ACC112 (cell line): ENCODE measurements around the gene DNAH2.

ENCODE experiments used
- H2AFZ ChIP-seq: fragments of 200-600 bp; sonication (generic); one replicate; pipeline ENCODE4 v1.6.0; 2017; ENCODE audit warnings: antibody characterized with exemption, low read length; ENCODE audit not compliant: unreplicated experiment
- H3K27ac ChIP-seq: fragments of 200-600 bp; sonication (generic); 2 replicates; pipeline ENCODE4 v1.5.1; 2014; ENCODE audit warnings: low read depth, mild to moderate bottlenecking, antibody characterized with exemption, low read length, moderate library complexity
- H3K27me3 ChIP-seq: fragments of 200-600 bp; sonication (generic); 2 replicates; pipeline ENCODE4 v1.6.1; 2014; ENCODE audit warnings: mild to moderate bottlenecking, antibody characterized with exemption, low read length, moderate library complexity, mixed read lengths; ENCODE audit not compliant: insufficient read depth
- H3K36me3 ChIP-seq: fragments of 200-600 bp; sonication (generic); 2 replicates; pipeline ENCODE4 v1.6.1; 2016; ENCODE audit warnings: mild to moderate bottlenecking, antibody characterized with exemption, low read length, moderate library complexity, mixed read lengths; ENCODE audit not compliant: insufficient read depth
- H3K4me1 ChIP-seq: fragments of 200-600 bp; sonication (generic); one replicate; pipeline ENCODE4 v1.6.1; 2016; ENCODE audit warnings: low read length, mixed read lengths; ENCODE audit not compliant: insufficient read depth, unreplicated experiment, control insufficient read depth
- H3K4me3 ChIP-seq: fragments of 200-600 bp; sonication (generic); 2 replicates; pipeline ENCODE4 v1.5.1; 2014; ENCODE audit warnings: mild to moderate bottlenecking, low read depth, low read length
- H3K79me2 ChIP-seq: fragments of 200-600 bp; sonication (generic); one replicate; pipeline ENCODE4 v1.6.0; 2016; ENCODE audit warnings: low read length; ENCODE audit not compliant: control insufficient read depth, unreplicated experiment, insufficient read depth

The DNAH2 gene, protein sequence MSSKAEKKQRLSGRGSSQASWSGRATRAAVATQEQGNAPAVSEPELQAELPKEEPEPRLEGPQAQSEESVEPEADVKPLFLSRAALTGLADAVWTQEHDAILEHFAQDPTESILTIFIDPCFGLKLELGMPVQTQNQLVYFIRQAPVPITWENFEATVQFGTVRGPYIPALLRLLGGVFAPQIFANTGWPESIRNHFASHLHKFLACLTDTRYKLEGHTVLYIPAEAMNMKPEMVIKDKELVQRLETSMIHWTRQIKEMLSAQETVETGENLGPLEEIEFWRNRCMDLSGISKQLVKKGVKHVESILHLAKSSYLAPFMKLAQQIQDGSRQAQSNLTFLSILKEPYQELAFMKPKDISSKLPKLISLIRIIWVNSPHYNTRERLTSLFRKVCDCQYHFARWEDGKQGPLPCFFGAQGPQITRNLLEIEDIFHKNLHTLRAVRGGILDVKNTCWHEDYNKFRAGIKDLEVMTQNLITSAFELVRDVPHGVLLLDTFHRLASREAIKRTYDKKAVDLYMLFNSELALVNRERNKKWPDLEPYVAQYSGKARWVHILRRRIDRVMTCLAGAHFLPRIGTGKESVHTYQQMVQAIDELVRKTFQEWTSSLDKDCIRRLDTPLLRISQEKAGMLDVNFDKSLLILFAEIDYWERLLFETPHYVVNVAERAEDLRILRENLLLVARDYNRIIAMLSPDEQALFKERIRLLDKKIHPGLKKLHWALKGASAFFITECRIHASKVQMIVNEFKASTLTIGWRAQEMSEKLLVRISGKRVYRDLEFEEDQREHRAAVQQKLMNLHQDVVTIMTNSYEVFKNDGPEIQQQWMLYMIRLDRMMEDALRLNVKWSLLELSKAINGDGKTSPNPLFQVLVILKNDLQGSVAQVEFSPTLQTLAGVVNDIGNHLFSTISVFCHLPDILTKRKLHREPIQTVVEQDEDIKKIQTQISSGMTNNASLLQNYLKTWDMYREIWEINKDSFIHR (N-terminal part only)

DNA sequence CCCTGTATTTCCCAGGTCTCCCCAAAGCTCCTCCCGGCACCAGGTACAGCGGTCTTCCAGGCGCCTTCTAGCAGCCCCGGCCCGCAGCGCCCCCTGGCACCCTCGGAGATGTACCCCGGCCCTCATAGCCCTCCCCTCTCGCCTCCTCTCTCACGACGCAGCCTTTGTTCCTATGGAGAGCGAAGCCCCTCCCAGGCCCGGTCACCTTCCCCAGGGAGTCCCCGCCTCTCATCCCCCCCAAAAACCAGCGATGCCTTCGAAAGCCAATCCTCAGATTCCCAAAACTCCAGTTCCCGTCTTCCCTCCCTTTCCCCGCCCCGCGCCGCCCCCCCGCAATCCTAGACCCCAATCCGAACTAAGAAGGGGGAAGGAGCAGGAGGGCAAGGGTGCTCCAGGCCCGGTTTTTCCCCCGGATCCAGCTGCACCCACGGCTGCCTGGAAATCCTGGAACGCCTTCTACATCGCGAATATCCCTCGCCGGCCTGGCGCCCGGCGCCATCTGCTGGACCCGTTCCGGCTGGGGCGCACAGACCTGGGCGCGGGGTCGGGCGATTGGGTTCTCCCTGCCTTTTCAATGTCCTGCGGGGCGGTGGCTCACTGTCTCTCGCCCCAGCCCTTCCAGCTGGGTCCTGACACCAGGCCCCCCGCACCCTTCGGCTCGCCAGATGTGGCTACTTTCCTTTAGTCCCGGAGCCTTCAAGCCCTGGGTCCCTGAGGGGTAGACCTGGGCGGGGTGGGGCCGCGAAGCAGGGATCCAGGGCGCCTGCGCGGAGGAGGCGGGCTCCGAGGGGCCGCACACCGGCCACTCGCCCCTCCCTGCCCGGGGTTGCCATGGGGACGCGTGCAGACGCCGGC is at the start of gene DNAH2:
Gene DNAH2 (plus strand): TSS at position 844 of the 855 bp plus-strand sequence. CDS start 1,991 bp downstream, outside the sequence.
- H3K4me3 ChIP-seq: peak within 1 kb of the TSS; percentile 86
- peaks cover 31% of the 10 kb centered on the region for H3K27me3 ChIP-seq
- H3K36me3 ChIP-seq: no peaks in the 10 kb centered on the region
- no peaks in the 10 kb centered on the region for H3K4me1 ChIP-seq
- no peak within 1 kb of the TSS for H3K27ac ChIP-seq
- no peaks in the 10 kb centered on the region for H3K79me2 ChIP-seq
- peak within 1 kb of the TSS; percentile 51 for H2AFZ ChIP-seq

DNA sequence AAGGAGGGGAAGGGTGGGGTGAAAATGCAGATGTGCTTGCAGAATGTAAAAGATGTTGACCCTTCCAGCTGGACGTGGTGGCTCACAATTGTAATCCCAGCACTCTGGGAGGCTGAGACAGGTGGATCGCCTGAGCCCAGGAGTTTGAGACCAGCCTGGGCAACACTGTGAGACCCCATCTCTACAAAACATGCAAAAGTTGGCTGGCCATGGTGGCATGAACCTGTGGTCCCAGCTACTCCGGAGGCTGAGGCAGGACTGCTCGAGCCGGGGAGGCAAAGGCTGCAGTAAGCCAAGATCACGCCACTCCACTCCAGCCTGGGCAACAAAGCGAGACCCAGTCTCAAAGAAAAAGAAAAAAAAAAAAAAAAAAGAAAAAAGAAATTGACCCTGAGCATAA is 49.1 kb upstream of the DNAH2 start:
- no peak overlapping the region for H2AFZ ChIP-seq

DNA sequence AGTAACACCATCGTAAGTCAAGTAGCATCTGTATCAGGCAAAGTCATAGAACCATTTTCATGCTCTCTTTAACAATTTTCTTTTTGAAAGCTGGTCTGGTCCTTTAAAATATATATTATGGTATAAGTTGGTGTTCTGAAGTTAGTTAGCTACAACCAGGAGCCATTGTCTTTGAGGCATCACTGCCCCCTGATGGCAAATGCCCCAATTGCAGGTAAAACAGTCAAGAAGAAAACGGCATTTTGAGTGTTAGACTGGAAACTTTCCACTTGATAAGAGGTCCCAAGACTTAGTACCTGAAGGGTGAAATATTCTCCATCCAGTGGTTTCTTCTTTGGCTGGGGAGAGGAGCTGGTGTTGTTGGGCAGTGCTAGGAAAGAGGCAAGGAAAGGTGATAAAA is 44.3 kb upstream of the DNAH2 start:
- Histone ChIP-seq H3K4me1 (no peaks in the 10 kb centered on the region), H3K79me2 (no peaks in the 10 kb centered on the region), H3K27ac (no peak overlapping the region), H2AFZ (no peak overlapping the region), H3K4me3 (no peak overlapping the region), H3K36me3 (peaks cover 32% of the 10 kb centered on the region), H3K27me3 (no peaks in the 10 kb centered on the region)

More for the DNA sequence above, 49.1 kb upstream of the DNAH2 start:
- H3K79me2 ChIP-seq: no peaks in the 10 kb centered on the region
- H3K4me3 ChIP-seq: no peak overlapping the region
- H3K27ac ChIP-seq: no peak overlapping the region
- H3K4me1 ChIP-seq: no peaks in the 10 kb centered on the region
- H3K27me3 ChIP-seq: no peaks in the 10 kb centered on the region
- peaks cover 10% of the 10 kb centered on the region for H3K36me3 ChIP-seq

DNA sequence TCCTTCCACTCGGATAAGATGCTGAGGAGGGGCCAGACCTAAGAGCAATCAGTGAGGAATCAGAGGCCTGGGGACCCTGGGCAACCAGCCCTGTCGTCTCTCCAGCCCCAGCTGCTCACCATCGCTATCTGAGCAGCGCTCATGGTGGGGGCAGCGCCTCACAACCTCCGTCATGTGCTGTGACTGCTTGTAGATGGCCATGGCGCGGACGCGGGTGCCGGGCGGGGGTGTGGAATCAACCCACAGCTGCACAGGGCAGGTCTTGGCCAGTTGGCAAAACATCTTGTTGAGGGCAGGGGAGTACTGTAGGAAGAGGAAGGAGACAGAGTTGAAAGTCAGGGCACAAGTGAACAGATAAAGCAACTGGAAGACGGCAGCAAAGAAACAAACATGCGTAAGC is 42.6 kb upstream of the DNAH2 start:
- H3K79me2 ChIP-seq: no peaks in the 10 kb centered on the region
- H3K27ac ChIP-seq: no peak overlapping the region
- peaks cover 32% of the 10 kb centered on the region for H3K36me3 ChIP-seq
- no peak overlapping the region for H3K4me3 ChIP-seq
- H3K27me3 ChIP-seq: no peaks in the 10 kb centered on the region
- H2AFZ ChIP-seq: no peak overlapping the region
- H3K4me1 ChIP-seq: no peaks in the 10 kb centered on the region

DNA sequence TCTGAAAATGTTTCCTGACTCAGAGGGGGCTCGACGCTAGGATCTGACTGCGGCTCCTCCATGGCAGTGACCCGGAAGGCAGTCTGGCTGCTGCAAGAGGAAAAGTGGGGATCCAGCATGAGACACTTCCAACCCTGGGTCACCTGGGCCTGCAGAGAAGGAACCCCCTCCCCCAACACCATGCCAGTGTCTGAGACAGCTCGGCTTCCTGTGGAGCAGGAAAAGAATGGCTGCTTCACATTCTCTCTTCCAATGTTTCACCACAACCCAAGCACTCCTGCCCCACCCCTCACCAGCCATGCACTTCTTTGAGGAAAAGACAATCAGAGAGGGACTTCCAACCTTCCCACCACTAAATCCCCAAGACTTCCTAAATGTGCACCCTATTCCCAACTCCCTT is 41.0 kb upstream of the DNAH2 start:
- Histone ChIP-seq H3K4me1 (no peaks in the 10 kb centered on the region), H2AFZ (no peak overlapping the region), H3K27ac (no peak overlapping the region), H3K79me2 (no peaks in the 10 kb centered on the region), H3K4me3 (no peak overlapping the region), H3K36me3 (peaks cover 27% of the 10 kb centered on the region), H3K27me3 (no peaks in the 10 kb centered on the region)

DNA sequence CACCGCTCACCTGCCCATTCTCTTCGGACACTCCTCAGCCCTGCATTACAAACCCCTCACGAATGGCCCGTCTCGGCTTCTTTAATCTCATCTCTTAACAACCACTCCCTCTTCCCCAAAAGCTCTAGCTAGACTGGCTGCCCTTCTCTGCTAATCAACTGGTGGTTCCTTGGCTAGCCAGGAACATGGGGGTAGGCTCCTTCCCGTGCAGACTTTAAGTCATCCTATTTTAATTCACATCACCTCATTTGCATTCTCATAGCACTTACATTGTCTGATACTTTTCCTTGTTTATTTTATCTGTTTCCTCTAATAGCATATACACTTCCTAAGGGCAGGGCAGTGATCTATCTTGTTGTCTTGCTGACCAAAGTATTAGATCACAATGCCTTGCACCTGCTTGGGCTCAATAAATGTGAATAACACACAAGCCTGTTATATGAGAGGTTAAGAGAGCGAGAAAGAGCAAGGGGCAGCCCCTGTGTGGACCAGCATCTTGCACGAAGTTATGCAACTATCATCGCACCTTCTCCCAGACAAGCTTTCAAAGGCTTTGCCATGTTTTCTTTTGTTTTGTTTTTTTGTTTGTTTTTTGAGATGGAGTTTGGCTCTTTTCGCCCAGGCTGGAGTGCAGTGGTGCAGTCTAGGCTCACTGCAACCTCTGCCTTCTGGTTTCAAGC is 40.0 kb upstream of the DNAH2 start:
- Histone ChIP-seq H3K4me3 (no peak overlapping the region), H3K79me2 (peaks cover 3% of the 10 kb centered on the region), H3K27ac (no peak overlapping the region), H2AFZ (no peak overlapping the region), H3K36me3 (peaks cover 27% of the 10 kb centered on the region), H3K4me1 (no peaks in the 10 kb centered on the region), H3K27me3 (no peaks in the 10 kb centered on the region)

DNA sequence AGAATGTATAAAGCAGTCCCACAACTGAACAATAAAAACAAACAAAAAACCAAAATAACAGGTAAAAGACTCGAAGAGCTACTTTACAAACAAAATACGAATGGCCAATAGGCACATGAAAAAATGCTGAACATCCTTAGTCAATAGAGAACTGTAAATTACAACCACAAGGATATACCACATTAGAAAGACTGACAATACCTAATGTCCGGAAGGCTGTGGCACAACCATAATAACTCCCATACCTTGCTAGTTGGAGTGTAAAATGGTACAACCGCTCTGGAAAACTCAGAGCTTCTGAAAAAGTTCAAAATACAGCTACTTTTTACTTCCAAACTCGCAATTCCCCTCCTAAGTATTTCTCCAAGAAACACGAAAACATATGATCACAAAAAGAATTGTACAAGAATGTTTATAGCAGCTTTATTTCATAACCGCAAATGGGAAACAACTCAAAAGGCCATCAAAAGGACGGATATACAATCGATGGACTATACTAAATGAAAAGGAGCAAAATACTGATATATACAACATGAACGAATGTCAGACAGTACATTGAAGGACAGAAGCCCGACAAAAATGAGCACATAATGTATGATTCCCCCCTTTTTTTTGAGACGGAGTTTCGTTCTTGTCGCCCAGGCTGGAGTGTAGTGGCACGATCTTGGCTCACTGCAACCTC is 32.6 kb upstream of the DNAH2 start:
- Histone ChIP-seq H3K79me2 (peaks cover 51% of the 10 kb centered on the region), H3K4me3 (peak overlapping the region; percentile 90), H3K4me1 (peaks cover 16% of the 10 kb centered on the region), H3K27ac (peak overlapping the region; percentile 98), H3K27me3 (no peaks in the 10 kb centered on the region), H3K36me3 (no peaks in the 10 kb centered on the region), H2AFZ (peak overlapping the region; percentile 16)

DNA sequence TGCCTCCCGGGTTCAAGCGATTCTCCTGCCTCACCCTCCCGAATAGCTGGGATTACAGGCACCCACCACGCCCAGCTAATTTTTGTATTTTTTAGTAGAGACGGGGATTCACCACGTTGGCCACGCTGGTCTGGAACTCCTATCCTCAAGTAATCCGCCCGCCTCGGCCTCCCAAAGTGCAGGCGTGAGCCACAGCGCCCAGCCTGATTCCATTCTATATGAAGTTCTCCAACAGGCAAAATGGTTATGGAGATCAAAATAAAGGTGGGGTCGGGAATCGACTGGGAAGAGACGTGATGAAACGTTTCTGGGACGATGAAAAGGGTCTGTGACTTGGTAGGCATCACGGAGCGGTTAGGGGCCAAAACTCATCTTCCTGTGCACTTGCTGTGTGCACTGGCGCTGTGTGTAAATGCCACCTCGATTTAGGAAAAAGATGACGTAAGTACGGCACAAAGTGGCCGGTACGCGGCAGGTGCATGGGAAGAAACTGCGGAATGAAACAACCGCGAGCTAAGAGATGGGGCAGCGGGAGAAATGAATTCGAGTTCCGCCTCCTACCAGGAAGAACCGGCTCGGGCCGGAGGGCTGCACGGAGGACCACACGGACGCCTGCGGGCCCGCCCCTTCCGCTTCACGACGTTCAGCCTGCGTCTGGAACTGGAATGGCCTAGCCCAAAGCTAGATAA is 31.9 kb upstream of the DNAH2 start:
- peaks cover 6% of the 10 kb centered on the region; the same call in 1 of the 2 replicates for H3K36me3 ChIP-seq
- peaks cover 18% of the 10 kb centered on the region for H3K4me1 ChIP-seq
- peaks cover 56% of the 10 kb centered on the region for H3K79me2 ChIP-seq
- peak overlapping the region; percentile 44 for H2AFZ ChIP-seq
- H3K27me3 ChIP-seq: no peaks in the 10 kb centered on the region
- peak overlapping the region; percentile 90 for H3K4me3 ChIP-seq
- H3K27ac ChIP-seq: peak overlapping the region; percentile 98
